Activated CD8-positive, alpha-beta T cell treated with anti-CD3 and anti-CD28 coated beads, Interleukin-2, amount 10 ng/mL, durations not matched to agents 7 days and 5 days (primary cell): ENCODE measurements around the gene SLC40A1. TPM values are rescaled to one million over a fixed set of nuclear protein-coding genes. Genes with fewer than 3 reads are reported as not detected.
"Not testable (repeated sequence)": the region's sequence is repeated elsewhere in the genome, so short reads cannot be mapped to it uniquely, and the experiment has no call there.

ENCODE experiments used
- ATAC-seq: fragments of 150-1000 bp; cut with Tn5 transposase; one replicate; pipeline ENCODE4 v1.10.0; 2021; ENCODE audit warnings: moderate library complexity
- CTCF ChIA-PET: fragments of 350-600 bp; sonication (Branson Sonifier 250); formaldehyde crosslinking; loops from one replicate; lab custom pipeline; 2021; ENCODE audit warnings: antibody characterized with exemption; lab: Charles Lee
- POLR2A ChIA-PET: fragments of 350-600 bp; sonication (Branson Sonifier 250); formaldehyde crosslinking; loops from one replicate; lab custom pipeline; 2021; ENCODE audit warnings: antibody characterized with exemption; lab: Charles Lee
- DNase-seq: peaks from one replicate; pipeline ENCODE4 v3.0.0-alpha.2; 2020
- H3K27ac Mint-ChIP-seq: one replicate; pipeline ENCODE4 v1.8.0; 2021; ENCODE audit warnings: mild to moderate bottlenecking, mixed read lengths
- H3K27me3 Mint-ChIP-seq: one replicate; pipeline ENCODE4 v1.8.0; 2021; ENCODE audit warnings: low read depth, mixed read lengths
- H3K36me3 Mint-ChIP-seq: one replicate; pipeline ENCODE4 v1.8.0; 2021; ENCODE audit warnings: low read depth, mixed read lengths
- H3K4me1 Mint-ChIP-seq: one replicate; pipeline ENCODE4 v1.8.0; 2021; ENCODE audit warnings: low read depth, mixed read lengths
- H3K4me3 Mint-ChIP-seq: one replicate; pipeline ENCODE4 v1.8.0; 2021; ENCODE audit warnings: mild to moderate bottlenecking, mixed read lengths
- H3K9me3 Mint-ChIP-seq: one replicate; pipeline ENCODE4 v1.8.0; 2022; ENCODE audit warnings: mixed read lengths; ENCODE audit not compliant: insufficient read depth
- total RNA-seq, 2 experiments: library from RNA; stranded (reverse); gene quantifications; one replicate each; pipeline ENCODE4 v1.2.3, GENCODE V29; 2021

The SLC40A1 gene
- total RNA-seq, 2 experiments from 2014 or later = 0.31 to 0.47 TPM

DNA sequence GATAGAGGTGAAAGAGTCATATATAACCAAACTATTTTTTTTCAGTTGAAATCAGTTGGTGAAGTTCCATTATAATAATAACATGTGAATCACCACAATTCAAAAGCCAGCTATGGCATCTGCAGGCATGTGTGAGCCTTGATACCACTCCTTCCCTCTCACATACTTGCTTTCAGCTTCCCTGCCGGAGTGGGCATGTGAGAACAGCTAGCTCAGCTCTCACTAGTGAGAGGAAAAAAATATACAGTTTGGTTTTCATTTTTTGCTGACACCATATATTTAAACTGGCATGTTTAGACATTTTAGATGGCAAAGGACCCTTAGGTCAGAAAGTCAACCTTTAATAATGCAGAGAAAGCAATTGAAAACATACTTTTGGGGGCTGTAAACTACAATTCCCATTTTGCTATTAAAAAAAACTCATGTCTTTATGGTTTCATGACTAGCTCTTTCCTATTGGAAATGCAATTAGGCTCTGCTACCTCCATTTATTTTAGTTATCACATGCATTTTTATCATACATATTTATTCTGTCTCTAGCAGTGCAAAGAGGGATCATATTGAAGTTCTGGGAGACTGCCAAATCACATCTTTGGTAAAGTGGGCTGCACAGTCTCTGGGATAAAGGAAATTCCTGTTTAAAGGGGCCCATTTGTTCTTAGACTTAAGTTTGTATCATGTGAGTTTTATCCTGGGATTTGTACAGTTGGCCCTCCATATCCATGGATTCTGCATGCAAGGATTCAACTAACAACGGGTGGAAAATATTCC is 33.2 kb upstream of the SLC40A1 start:
- CTCF ChIA-PET = no interaction called here
- no peak for ATAC-seq
- H3K4me3 Mint-ChIP-seq = no peak overlapping the region
- H3K36me3 Mint-ChIP-seq = no peaks in the 10 kb centered on the region
- DNase-seq = no peak
- no peaks in the 10 kb centered on the region for H3K27me3 Mint-ChIP-seq
- H3K4me1 Mint-ChIP-seq = no peaks in the 10 kb centered on the region
- H3K9me3 Mint-ChIP-seq = no peaks in the 10 kb centered on the region
- POLR2A ChIA-PET = no interaction called here
- H3K27ac Mint-ChIP-seq = no peak overlapping the region

DNA sequence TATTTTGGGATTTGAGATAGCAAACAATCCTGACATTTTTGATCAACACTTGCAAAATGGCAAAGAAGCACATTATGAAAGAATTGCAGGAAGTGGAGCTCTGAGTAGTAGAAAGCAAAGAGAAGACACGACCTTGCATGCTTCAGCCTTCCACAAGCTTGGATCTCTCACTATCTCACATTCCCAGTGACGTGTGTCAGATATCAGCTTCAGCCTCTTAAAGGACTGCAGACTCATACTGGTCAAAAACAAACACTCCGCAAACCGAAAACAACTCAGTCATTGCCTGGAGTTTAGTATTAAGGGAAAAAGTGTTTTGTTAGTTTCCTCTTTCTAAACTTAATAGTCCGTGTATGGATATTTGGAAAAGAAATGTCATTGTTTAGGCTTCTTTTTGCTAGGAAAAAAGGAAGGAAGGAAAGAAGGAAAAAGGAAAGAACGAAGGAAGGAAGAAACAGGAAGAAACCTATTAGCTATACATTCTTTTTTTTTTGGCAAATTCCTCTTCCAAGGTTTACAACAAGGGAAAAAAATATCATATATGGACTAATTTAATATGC is 32.6 kb upstream of the SLC40A1 start:
- ATAC-seq = no peak
- H3K36me3 Mint-ChIP-seq = no peaks in the 10 kb centered on the region
- DNase-seq = no peak
- POLR2A ChIA-PET = no interaction called here
- CTCF ChIA-PET = no interaction called here
- H3K27me3 Mint-ChIP-seq = no peaks in the 10 kb centered on the region
- H3K4me1 Mint-ChIP-seq = no peaks in the 10 kb centered on the region
- no peak overlapping the region for H3K27ac Mint-ChIP-seq
- no peaks in the 10 kb centered on the region for H3K9me3 Mint-ChIP-seq
- no peak overlapping the region for H3K4me3 Mint-ChIP-seq

DNA sequence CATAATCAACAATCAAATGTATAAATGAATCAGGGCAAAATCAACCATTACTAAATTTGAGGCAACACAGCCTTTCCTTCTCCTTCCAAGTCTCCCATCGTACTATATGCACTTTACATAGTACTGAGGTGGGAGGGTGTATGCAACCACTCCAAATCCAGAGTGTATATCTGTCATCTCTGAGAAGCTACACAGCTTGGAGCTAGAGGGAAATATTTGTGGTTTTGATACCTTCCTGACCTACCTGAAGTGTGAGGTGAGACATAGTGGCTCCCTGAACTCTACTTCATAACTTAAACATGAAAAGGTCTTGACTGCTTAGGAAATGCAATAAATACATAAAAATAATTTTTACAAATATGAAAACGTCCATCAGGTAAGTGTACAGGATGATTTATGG is 30.1 kb upstream of the SLC40A1 start:
- ATAC-seq (no peak), DNase-seq (no peak)
- Mint-ChIP-seq H3K27me3 (no peaks in the 10 kb centered on the region), H3K4me1 (no peaks in the 10 kb centered on the region), H3K9me3 (no peaks in the 10 kb centered on the region), H3K4me3 (no peak overlapping the region), H3K27ac (no peak overlapping the region), H3K36me3 (no peaks in the 10 kb centered on the region)
- CTCF ChIA-PET = no interaction called here
- POLR2A ChIA-PET = no interaction called here

DNA sequence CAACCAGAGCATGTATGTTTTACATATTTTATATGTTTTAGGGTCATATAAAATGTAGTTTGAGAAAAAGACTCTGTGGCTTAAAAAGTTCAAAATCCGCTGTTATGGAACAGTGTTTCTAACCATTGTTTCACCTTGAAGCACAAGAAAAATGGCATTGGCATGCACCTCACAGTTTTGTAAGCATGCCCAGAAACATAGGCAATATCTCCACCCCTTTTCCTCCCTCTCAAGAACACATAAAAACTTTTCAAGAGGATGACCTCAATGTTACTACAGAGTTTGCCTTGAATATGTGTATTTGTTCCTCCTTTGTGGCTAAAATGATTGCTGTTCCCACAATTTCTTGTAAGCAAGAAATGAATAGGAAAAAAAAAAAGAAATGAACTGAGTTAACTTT is 29.3 kb upstream of the SLC40A1 start:
- no peak overlapping the region for H3K27ac Mint-ChIP-seq
- no peak for DNase-seq
- ChIA-PET POLR2A (no interaction called here), CTCF (interaction anchor here (1.0 kb wide), 1 partner anchor 51 kb away, joined by 3 read pairs; no protein-coding TSS in a partner anchor)
- no peak for ATAC-seq
- H3K9me3 Mint-ChIP-seq = no peaks in the 10 kb centered on the region
- H3K4me3 Mint-ChIP-seq = no peak overlapping the region
- H3K27me3 Mint-ChIP-seq = peaks cover 2% of the 10 kb centered on the region
- no peaks in the 10 kb centered on the region for H3K4me1 Mint-ChIP-seq
- no peaks in the 10 kb centered on the region for H3K36me3 Mint-ChIP-seq

DNA sequence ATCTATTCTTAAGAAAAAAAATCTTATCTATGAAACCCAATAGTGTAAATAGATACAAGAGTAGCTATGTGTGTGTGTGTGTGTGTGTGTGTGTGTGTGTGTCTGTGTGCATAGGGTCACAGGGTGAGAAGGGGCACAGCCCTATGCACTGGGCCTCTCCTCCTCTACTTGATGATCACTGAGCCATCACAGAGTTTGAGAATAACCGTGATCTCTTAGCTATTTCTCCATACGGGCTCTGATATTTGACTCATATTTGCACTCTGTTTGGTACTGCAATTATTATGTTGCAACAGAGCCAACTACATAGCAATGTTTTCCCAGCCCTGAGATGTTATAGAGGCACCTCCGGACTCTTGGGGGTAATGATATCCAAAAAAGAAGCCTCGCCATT is 28.8 kb upstream of the SLC40A1 start:
- H3K27me3 Mint-ChIP-seq = peaks cover 2% of the 10 kb centered on the region
- no peaks in the 10 kb centered on the region for H3K9me3 Mint-ChIP-seq
- no peak overlapping the region for H3K4me3 Mint-ChIP-seq
- ChIA-PET CTCF (interaction anchor here (1.0 kb wide), 1 partner anchor 51 kb away, joined by 3 read pairs; no protein-coding TSS in a partner anchor), POLR2A (no interaction called here)
- no peaks in the 10 kb centered on the region for H3K4me1 Mint-ChIP-seq
- H3K27ac Mint-ChIP-seq = no peak overlapping the region
- ATAC-seq (no peak), DNase-seq (no peak)
- no peaks in the 10 kb centered on the region for H3K36me3 Mint-ChIP-seq

DNA sequence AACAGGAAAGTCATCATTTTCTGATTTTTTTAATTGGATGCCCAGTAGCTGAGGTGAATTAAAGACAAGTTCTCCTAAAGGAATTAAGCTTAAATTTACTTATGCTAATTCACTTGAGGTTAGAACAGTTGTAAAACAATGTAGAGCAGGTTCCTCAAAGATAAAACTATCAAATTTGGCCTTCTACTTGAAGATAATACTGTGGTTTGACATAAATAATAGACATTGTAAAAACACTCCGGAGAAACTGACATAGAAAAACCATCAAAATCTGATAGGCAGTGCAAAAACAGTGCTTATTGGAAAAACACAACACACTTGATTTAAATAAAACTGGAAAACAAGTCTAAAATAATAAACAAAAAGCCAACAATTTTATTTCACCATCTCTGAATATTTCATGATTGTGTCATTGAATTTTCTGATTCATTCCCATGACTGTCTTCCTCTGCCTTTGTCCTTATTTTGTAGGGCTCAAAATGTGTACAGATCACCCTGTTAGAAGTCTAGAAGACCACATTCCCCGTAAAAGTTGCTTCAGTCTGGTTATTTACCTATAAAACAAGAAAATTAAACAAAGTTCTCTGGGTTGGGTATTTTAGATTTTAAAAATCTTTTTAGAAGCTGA is 28.3 kb upstream of the SLC40A1 start:
- Mint-ChIP-seq H3K36me3 (no peaks in the 10 kb centered on the region), H3K27me3 (peaks cover 2% of the 10 kb centered on the region), H3K27ac (no peak overlapping the region), H3K9me3 (no peaks in the 10 kb centered on the region), H3K4me1 (no peaks in the 10 kb centered on the region), H3K4me3 (no peak overlapping the region)
- POLR2A ChIA-PET = no interaction called here
- DNase-seq = no peak
- CTCF ChIA-PET = interaction anchor here (1.0 kb wide), 1 partner anchor 52 kb away, joined by 3 read pairs; no protein-coding TSS in a partner anchor
- no peak for ATAC-seq

DNA sequence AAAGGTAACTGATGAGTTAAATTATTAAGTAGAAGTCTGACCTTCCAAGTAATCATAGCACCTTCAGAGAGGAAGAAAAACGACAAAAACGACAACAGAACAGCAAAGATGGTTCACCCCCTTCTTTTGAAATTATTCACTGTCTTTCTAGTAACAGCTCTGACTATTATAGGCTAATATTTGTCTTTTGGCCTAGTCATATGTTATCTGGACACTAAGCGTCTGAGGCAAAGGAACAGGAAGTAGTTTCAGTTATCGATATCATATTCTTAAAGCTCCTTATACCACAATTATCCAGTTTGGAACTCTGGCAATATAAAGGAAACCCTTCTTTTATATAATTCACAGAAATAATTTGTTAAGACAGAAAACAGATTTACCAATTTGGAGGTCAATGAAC is 27.6 kb upstream of the SLC40A1 start:
- no peaks in the 10 kb centered on the region for H3K4me1 Mint-ChIP-seq
- ATAC-seq = no peak
- DNase-seq = no peak
- no peaks in the 10 kb centered on the region for H3K36me3 Mint-ChIP-seq
- H3K27ac Mint-ChIP-seq = no peak overlapping the region
- H3K27me3 Mint-ChIP-seq = peaks cover 2% of the 10 kb centered on the region
- ChIA-PET POLR2A (no interaction called here), CTCF (interaction anchor here (1.6 kb wide), 1 partner anchor 8 kb away, joined by 4 read pairs; no protein-coding TSS in a partner anchor)
- H3K9me3 Mint-ChIP-seq = no peaks in the 10 kb centered on the region
- no peak overlapping the region for H3K4me3 Mint-ChIP-seq

DNA sequence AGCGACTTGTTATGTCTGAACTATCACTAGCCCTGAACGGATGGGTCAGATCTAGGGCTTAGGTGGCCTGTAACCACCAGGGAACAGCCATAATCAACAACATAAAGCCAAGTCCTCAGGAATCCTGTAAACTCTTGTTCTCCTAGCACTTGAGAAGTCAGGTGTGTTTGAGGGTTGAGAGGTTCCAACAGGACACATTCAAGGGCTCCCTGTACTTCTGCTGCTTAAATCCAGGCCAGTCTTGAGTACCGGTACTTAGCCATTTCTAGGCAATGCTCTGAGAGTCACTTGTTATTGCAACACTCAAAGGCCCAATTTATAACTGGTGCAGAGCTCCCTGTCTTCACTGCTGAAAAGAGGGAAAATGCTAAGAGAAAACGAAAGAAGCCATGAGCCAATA is 21.6 kb upstream of the SLC40A1 start:
- ATAC-seq = no peak
- no peak for DNase-seq
- Mint-ChIP-seq H3K27ac (no peak overlapping the region), H3K4me1 (no peaks in the 10 kb centered on the region), H3K9me3 (no peaks in the 10 kb centered on the region), H3K27me3 (peaks cover 2% of the 10 kb centered on the region), H3K36me3 (no peaks in the 10 kb centered on the region), H3K4me3 (no peak overlapping the region)
- ChIA-PET CTCF (no interaction called here), POLR2A (no interaction called here)

DNA sequence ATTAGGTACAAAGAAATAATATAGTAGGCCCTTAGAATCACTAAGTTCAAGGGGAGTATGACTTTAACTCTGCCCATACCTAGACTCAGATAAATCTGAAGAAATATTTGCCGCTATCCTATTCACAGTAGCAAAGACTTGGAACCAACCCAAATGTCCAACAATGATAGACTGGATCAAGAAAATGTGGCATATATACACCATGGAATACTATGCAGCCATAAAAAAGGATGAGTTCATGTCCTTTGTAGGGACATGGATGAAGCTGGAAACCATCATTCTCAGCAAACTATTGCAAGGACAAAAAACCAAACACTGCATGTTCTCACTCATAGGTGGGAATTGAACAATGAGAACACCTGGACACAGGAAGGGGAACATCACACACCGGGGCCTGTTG is 21.1 kb upstream of the SLC40A1 start:
- ATAC-seq, H3K4me3 Mint-ChIP-seq, DNase-seq, H3K9me3 Mint-ChIP-seq, H3K27me3 Mint-ChIP-seq, POLR2A ChIA-PET, H3K4me1 Mint-ChIP-seq, H3K27ac Mint-ChIP-seq, CTCF ChIA-PET, H3K36me3 Mint-ChIP-seq: not testable (repeated sequence)

DNA sequence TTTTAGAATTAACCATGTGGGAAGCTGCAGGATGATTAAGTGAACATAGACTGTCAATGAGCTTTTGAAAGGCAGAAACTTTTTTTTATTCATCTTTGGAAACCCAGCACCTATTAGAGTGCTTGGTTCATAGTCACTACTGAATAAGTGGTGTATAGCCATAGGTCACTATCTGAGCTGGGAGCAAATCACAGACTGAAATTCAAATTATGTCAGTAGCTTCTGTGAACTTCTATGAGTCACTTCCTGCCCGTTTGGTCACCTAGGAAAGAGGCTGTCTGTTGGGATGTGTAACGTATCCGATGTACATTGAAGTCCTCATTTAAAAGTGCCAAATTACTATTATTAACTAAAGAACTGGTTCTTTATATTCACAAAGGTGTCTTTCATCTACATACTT is 20.5 kb upstream of the SLC40A1 start:
- Mint-ChIP-seq H3K4me1 (no peaks in the 10 kb centered on the region), H3K9me3 (no peaks in the 10 kb centered on the region), H3K36me3 (no peaks in the 10 kb centered on the region), H3K27me3 (peaks cover 3% of the 10 kb centered on the region), H3K4me3 (no peak overlapping the region), H3K27ac (no peak overlapping the region)
- CTCF ChIA-PET = no interaction called here
- ATAC-seq (no peak), DNase-seq (no peak)
- POLR2A ChIA-PET = no interaction called here

DNA sequence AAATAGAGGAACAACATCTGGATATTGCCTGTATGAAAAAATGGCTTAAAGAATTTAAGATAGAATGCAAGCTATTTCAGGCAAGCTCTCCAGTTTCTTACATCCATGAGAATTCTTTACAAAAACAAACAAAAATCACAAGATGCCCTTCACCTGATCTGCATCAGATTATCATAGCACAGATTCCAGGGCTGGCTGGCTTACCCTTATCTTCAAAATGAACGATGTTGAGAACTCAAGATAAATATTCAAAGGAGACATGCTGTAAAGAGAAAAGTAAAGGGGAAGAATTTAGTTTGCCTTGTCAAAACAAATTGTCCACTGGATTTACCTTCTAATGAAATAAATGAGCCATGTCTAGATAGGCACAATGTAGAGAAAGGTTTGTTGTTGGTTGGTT is 18.7 kb upstream of the SLC40A1 start:
- H3K4me3 Mint-ChIP-seq = no peak overlapping the region
- POLR2A ChIA-PET = no interaction called here
- CTCF ChIA-PET = no interaction called here

DNA sequence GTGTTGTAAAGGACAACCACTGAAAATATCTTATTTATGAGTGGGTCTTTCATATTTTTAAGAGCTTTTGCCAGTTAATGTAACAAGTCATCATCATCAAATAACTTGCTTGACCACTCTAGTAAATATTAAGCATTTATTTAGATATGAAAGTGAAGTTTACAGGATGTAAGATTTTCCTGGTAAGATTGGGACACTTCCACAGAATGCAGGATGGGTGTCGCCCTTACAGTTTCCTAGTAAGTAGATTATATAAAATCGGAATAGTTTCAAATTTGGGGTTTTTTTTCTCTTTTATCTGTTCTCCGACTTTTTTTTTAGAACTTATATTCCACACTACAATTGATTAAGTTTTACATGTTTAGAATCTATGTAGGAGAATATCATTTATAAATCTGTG is 14.8 kb upstream of the SLC40A1 start:
- no peak overlapping the region for H3K27ac Mint-ChIP-seq
- H3K4me1 Mint-ChIP-seq = peaks cover 18% of the 10 kb centered on the region
- no peak overlapping the region for H3K4me3 Mint-ChIP-seq
- CTCF ChIA-PET = no interaction called here
- ATAC-seq = no peak
- DNase-seq = no peak
- no peaks in the 10 kb centered on the region for H3K36me3 Mint-ChIP-seq
- H3K27me3 Mint-ChIP-seq = peaks cover 4% of the 10 kb centered on the region
- POLR2A ChIA-PET = no interaction called here
- H3K9me3 Mint-ChIP-seq = no peaks in the 10 kb centered on the region

More for the DNA sequence above, 18.7 kb upstream of the SLC40A1 start:
- DNase-seq (no peak), ATAC-seq (no peak)
- no peak overlapping the region for H3K27ac Mint-ChIP-seq
- no peaks in the 10 kb centered on the region for H3K36me3 Mint-ChIP-seq
- no peaks in the 10 kb centered on the region for H3K9me3 Mint-ChIP-seq
- H3K27me3 Mint-ChIP-seq = peaks cover 4% of the 10 kb centered on the region
- H3K4me1 Mint-ChIP-seq = no peaks in the 10 kb centered on the region
